SJCRH30 (cell line): ENCODE measurements around the gene RUVBL2. TPM values are rescaled to one million over a fixed set of nuclear protein-coding genes. Genes with fewer than 3 reads are reported as not detected.
A peak's percentile ranks its signal among the peaks of the same experiment; 100 is the strongest.

Source experiments
- DNase-seq, 2 experiments: peaks; one replicate each; pipeline ENCODE4 v3.0.0-alpha.2; 2015 to 2020
- H3K27ac ChIP-seq: fragments of 250-450 bp; sonication (Bioruptor Pico); 2 replicates; pipeline ENCODE4 v1.5.1; 2020; ENCODE audit warnings: mild to moderate bottlenecking, moderate library complexity
- H3K27me3 ChIP-seq: fragments of 250-450 bp; sonication (Bioruptor Pico); 2 replicates; pipeline ENCODE4 v1.5.1; 2020; ENCODE audit warnings: mild to moderate bottlenecking, moderate library complexity
- H3K36me3 ChIP-seq: fragments of 250-450 bp; sonication (Bioruptor Pico); 2 replicates; pipeline ENCODE4 v1.5.1; 2020; ENCODE audit warnings: mild to moderate bottlenecking, moderate library complexity
- H3K4me1 ChIP-seq: fragments of 250-450 bp; sonication (Bioruptor Pico); 2 replicates; pipeline ENCODE4 v1.5.1; 2020; ENCODE audit warnings: mild to moderate bottlenecking, moderate library complexity
- H3K4me3 ChIP-seq: fragments of 250-450 bp; sonication (Bioruptor Pico); 2 replicates; pipeline ENCODE4 v1.5.1; 2020; ENCODE audit warnings: mild to moderate bottlenecking, moderate library complexity
- H3K9me3 ChIP-seq: fragments of 250-450 bp; sonication (Bioruptor Pico); replicated peaks from 2 replicates; pipeline ENCODE4 v1.5.1; 2020; ENCODE audit warnings: mild to moderate bottlenecking, moderate library complexity
- total RNA-seq: library from RNA; depleted of rRNA; stranded (reverse); fragments of >200 nt; shearing (Covaris generic); gene quantifications from 2 replicates; pipeline ENCODE4 v1.2.3, GENCODE V29; 2014

The RUVBL2 gene
- total RNA-seq, 1 experiment from 2014 or later, result 139 TPM

DNA sequence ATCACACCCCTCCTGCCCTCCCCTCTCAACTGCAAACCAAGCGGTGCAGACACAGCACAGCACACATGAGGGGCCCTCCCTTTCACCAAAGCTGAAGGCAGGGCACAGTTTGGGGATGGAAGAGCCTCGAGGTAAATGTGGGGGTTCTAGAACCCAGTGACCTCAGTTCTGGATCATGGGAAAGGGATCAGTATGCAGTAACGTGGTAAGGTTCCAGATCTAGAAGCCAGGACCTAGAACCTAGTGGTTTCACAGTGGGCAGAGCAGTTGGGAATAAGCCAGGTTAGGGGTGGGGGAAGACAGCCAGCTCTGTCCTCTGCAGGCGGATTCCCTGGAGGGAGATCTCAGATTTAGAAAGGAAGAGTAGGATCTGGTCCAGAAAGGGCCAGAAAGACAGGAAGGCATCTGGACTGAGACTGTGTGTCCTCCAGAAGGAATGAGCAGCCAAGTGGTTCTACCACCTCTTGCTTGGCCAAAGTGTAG is 25.5 kb upstream of the RUVBL2 start:
- no peak overlapping the region for H3K4me3 ChIP-seq
- H3K4me1 ChIP-seq, result peaks cover 13% of the 10 kb centered on the region
- peaks cover 51% of the 10 kb centered on the region for H3K36me3 ChIP-seq
- DNase-seq, result no peak
- no peak overlapping the region for H3K27ac ChIP-seq
- H3K9me3 ChIP-seq, result no peaks in the 10 kb centered on the region
- no peaks in the 10 kb centered on the region for H3K27me3 ChIP-seq

DNA sequence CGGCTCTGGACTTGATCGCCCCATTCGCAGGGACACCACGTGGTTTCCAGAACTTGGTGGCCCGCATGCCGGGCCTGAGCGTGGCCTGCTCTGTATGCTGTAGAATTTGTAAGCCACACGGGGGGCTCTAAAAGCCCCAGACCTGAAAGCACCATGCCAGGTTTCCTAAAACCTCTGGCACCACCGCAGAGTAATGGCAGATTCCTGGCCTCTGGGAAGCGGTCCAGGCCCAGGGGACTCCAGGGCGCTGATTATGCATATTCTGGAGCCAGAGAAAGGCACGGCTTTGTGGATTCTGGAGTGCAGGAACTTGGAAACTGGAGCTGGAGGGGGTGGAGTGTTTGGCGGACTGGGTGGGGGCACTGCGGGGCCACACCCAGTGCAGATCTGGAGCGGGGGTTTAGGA is 24.9 kb upstream of the RUVBL2 start:
- H3K36me3 ChIP-seq, result peaks cover 55% of the 10 kb centered on the region
- DNase-seq, result no peak

DNA sequence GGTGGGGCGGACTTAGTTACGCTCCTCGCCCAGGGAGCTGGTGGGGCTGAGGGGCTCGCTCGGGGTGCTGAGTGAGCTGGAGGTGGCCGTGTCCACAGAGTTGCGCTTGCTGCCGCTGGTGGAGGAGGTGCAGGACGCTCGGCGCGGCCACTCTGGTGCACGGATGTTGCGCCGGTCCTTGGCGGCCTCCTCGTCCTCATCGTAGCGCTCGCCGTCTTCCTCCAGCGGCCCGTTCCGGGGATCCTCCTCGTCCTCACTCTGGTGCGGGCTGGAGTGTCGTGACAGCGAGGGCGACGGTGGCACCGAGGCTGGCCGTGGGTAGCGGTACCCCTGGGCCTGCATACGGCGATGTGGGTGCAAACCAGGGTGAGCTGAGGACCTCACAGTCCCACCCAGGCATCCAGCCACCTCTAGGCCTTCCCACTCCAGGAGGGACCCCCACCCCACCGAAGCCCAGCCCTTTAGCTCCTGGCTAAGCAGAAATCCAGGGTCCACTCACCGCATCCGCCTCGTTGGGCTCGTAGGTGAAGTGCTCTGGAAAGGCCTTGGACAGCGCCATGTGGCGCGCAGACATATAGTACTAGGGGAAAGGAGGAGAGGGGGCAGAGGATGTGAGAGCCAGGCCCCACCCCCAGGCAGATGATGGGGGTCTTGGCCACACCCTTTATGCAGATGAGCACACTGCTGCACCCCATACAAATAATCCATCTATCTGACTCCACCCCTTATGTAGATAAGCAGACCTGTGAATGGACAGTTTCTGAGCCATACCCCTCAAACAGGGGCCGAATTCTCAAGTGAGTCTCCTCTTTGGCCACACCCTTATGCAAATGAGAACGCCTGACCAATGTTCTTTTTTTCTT is 24.2 kb upstream of the RUVBL2 start:
- peaks cover 2% of the 10 kb centered on the region for H3K4me1 ChIP-seq
- peaks cover 58% of the 10 kb centered on the region for H3K36me3 ChIP-seq
- peak; percentile 38 to 55 for DNase-seq
- H3K9me3 ChIP-seq, result no peaks in the 10 kb centered on the region
- no peaks in the 10 kb centered on the region for H3K27me3 ChIP-seq
- no peak overlapping the region for H3K4me3 ChIP-seq
- H3K27ac ChIP-seq, result no peak overlapping the region

More for the DNA sequence above, 24.9 kb upstream of the RUVBL2 start:
- Histone ChIP-seq H3K27me3 (no peaks in the 10 kb centered on the region), H3K27ac (no peak overlapping the region), H3K9me3 (no peaks in the 10 kb centered on the region), H3K4me1 (peaks cover 9% of the 10 kb centered on the region), H3K4me3 (no peak overlapping the region)

DNA sequence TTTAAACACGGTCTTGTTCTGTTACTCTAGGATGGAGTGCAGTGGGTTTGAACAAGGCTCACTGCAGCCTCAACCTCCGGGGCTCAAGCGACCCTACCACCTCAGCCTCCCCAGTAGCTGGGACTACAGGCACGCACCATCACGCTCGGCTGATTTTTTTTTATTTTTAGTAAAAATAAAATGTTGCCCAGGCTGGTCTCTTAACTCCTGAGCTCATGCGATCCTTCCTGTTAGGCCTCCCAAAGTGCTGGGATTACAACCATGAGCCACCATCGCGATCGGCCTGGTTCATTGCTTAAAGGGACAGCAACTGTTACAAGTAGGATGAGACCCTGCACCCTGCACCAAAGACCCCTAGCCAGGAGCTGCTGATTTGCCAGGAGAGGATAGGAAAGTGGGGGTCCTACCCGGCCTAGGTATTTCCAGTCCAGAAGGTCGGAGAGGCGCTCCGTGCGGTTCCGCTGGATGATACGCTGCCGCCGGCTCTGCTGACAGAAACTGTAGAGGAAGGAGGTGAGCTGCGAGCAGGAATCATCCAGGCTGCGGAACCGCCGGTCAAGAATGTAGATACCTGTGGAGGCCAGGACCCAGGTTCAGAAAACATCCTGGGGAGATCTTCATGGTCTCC is 23.4 kb upstream of the RUVBL2 start:
- Histone ChIP-seq H3K27ac (no peak overlapping the region), H3K9me3 (no peaks in the 10 kb centered on the region), H3K36me3 (peaks cover 58% of the 10 kb centered on the region), H3K27me3 (no peaks in the 10 kb centered on the region), H3K4me3 (no peak overlapping the region), H3K4me1 (no peaks in the 10 kb centered on the region)
- DNase-seq, result no peak

DNA sequence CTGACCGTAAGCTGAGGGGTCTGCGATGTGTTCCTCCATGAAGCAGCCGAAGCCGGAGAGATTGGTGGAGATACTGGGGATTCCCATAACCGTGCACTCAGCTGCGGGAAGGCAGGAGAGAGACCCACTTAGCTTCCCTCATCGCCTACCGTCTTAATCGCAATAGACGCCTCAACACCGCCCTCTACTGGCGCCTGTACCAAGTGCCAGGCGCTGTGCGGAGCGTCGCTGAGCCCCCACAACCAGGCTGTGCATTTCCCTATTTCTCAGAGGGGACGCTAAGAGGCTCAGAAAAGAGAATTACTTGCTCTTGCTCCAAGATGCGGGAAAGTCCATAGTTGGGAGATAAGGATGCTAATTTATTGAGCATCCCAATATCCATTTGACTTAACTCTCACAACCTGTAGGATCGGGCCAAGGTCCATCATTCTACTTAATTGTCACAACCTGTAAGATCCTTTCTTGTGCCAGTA is 22.7 kb upstream of the RUVBL2 start:
- H3K36me3 ChIP-seq, result peaks cover 59% of the 10 kb centered on the region
- no peak overlapping the region for H3K27ac ChIP-seq
- peak; percentile 35 to 52 for DNase-seq
- no peaks in the 10 kb centered on the region for H3K9me3 ChIP-seq
- no peaks in the 10 kb centered on the region for H3K27me3 ChIP-seq
- no peak overlapping the region for H3K4me3 ChIP-seq
- no peaks in the 10 kb centered on the region for H3K4me1 ChIP-seq

DNA sequence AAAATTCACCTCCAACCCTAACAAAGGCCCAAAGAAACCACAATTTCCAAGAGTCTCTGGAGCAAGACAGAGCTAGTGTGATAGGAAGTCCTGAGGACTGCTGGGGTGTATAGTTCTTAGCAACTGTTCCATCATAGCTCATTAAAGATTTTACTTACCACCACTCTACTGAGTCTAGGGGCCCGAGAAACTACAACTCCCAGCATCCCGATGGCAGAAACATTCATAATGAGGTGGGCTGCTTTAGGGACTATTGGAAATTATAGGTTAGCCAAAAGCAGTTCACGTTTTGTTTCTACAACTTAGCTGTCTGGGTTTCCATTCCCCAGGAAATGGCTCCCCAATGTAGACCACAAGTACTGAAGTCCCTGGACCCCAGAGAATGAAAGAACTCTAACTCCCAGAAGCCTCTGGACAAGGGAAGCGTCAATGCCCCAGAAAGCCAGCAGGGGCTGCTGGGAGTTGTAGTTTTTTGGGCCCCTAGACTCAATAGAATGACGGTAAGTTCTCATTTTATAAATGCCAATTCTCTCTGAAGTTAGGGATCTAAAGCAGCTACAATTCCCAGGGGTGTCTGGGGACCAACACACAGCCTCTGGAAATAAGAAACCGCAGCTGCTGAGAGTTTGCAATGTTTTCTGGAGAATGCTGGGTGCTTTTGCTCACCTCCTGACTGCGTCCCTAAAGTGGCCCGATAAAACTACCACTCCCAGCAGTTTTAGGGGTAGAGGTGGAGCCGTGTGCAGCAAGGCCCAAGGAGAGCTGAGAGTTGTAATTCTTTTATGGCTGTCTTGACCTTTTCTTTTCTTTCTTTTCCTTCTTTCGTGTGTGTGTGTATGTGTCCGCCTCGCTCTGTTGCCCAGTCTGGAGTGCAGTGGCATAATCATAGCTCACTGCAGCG is 17.5 kb upstream of the RUVBL2 start:
- Histone ChIP-seq H3K27ac (no peak overlapping the region), H3K36me3 (peaks cover 26% of the 10 kb centered on the region), H3K4me1 (peaks cover 11% of the 10 kb centered on the region), H3K9me3 (no peaks in the 10 kb centered on the region), H3K27me3 (no peaks in the 10 kb centered on the region), H3K4me3 (no peak overlapping the region)
- peak; percentile 36 to 65 for DNase-seq

DNA sequence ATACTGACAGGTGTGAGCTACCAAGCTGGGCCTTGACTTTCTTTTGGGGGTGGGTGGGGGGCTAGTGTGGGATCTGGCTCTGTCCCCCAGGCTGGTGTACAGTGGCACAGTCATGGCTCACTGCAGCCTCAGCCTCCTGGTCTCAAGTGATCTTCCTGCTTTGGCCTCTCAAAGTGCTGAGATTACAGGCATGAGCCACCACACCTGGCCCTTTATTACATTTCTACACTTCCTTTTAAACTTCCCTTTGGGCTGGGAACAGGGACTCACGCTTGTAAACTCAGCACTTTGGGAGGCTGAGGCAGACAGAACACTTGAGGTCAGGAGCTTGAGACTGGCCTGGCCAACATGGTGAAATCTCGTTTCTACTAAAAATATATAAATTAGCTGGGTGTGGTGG is 16.6 kb upstream of the RUVBL2 start:
- Histone ChIP-seq H3K27me3 (no peaks in the 10 kb centered on the region), H3K36me3 (peaks cover 26% of the 10 kb centered on the region), H3K4me3 (no peak overlapping the region), H3K9me3 (no peaks in the 10 kb centered on the region), H3K4me1 (peaks cover 11% of the 10 kb centered on the region), H3K27ac (no peak overlapping the region)
- DNase-seq, result no peak

DNA sequence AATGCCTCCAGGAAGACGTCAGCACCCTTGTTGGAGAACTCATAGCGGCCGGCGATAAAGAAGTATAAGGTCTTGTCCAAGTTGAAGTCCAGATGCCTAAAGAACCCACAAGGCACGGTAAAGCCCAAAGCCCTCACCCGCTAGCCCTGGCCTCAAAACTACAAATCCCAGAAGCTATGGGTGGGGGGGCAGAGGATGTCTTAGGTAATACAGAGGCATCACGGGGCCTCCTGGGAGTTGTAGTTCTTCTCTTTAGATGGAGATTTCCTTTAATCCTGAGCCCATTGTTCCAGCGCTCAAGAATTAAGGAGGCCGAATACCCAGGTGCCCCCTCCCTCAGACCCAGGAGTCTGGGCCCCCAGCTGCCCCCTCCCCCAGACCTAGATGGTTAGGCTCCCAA is 11.4 kb upstream of the RUVBL2 start:
- H3K4me1 ChIP-seq, result peaks cover 11% of the 10 kb centered on the region
- no peak overlapping the region for H3K27ac ChIP-seq
- H3K36me3 ChIP-seq, result peaks cover 40% of the 10 kb centered on the region
- no peaks in the 10 kb centered on the region for H3K27me3 ChIP-seq
- no peak overlapping the region for H3K4me3 ChIP-seq
- DNase-seq, result no peak
- no peaks in the 10 kb centered on the region for H3K9me3 ChIP-seq

DNA sequence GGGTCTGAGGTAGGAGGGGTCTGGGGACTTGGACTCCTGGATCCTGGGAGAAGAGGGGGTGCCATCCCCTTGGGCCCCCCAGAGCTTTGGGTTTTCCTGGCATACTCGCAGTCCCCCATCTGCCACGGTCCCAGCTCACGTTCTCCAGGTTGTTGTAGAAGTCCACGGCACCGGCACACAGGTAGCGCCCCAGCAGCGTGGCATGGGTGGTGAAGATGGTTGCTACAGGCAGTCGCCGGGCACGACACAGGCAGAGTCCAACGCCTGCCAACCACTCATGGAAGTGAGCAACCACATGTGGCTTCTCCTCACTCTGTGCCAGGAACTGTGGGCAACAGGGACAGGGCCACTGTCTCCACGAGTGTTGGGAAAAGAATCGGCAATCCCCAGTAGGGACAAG is 8.0 kb upstream of the RUVBL2 start:
- Histone ChIP-seq H3K9me3 (no peaks in the 10 kb centered on the region), H3K27me3 (no peaks in the 10 kb centered on the region), H3K27ac (no peak overlapping the region), H3K36me3 (peaks cover 47% of the 10 kb centered on the region), H3K4me3 (no peak overlapping the region), H3K4me1 (peaks cover 12% of the 10 kb centered on the region)
- DNase-seq, result no peak

DNA sequence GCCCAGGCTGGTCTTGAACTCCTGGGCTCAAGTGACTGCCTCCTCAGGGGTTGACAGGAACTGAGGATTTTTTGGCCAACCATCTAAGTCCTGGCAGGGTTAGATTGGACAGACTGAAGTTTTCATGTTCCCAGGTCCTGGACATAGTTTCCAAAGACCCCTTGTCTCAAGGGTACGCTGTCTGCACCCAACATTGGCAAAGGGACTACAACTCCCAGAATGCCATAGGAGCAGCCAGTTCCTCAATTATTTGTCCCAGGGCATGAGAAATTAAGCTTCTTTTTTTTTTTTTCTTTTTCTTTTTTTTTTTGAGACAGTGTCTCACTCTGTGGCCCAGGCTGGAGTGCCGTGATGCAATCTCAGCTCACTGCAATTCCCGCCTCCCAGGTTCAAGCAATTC is 7.5 kb upstream of the RUVBL2 start:
- DNase-seq, result no peak
- no peaks in the 10 kb centered on the region for H3K9me3 ChIP-seq
- H3K36me3 ChIP-seq, result peaks cover 47% of the 10 kb centered on the region
- H3K4me1 ChIP-seq, result peaks cover 12% of the 10 kb centered on the region
- H3K4me3 ChIP-seq, result no peak overlapping the region
- H3K27ac ChIP-seq, result no peak overlapping the region
- no peaks in the 10 kb centered on the region for H3K27me3 ChIP-seq

DNA sequence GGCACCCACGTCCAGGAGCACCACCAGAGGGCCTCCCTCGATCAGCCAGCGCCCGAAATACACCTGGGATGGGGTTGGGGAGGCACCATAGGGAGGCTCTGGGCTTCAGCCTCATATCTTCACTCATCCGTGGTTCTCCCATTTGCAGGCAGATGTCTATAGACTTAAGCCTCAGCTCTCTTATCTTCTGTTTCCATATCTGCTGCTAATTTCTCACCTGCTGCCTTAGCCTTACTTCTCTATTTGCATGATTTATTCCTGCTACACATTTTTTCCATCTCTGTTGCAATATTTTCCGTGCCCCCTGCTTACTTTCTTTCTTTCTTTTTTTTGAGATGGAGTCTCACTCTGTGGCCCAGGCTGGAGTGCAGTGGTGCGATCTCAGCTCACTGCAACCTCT is 6.4 kb upstream of the RUVBL2 start:
- Histone ChIP-seq H3K4me3 (no peak overlapping the region), H3K27me3 (no peaks in the 10 kb centered on the region), H3K36me3 (peaks cover 45% of the 10 kb centered on the region), H3K9me3 (no peaks in the 10 kb centered on the region), H3K27ac (no peak overlapping the region), H3K4me1 (peaks cover 12% of the 10 kb centered on the region)
- no peak for DNase-seq

DNA sequence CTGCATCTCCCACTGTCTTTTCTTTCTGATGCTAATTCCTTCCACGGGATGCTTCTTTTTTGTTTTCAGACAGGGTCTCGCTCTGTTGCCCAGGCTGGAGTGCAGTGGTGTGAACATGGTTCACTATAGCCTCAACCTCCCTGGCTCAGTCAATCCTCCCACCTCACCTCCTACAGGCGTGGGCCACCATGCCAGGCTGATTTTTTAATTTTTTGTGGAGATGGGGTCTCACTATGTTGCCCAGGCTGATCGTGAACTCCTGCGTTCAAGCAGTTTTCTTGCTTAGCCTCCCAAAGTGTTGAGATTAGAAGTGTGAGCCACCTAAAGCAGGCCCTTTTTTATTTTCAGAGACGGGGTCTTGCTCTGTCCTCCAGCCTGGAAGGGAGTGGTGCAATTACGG is 5.4 kb upstream of the RUVBL2 start:
- H3K9me3 ChIP-seq, result no peaks in the 10 kb centered on the region
- H3K36me3 ChIP-seq, result peaks cover 42% of the 10 kb centered on the region
- no peak overlapping the region for H3K27ac ChIP-seq
- peaks cover 12% of the 10 kb centered on the region for H3K4me1 ChIP-seq
- H3K4me3 ChIP-seq, result no peak overlapping the region
- DNase-seq, result no peak
- H3K27me3 ChIP-seq, result no peaks in the 10 kb centered on the region

DNA sequence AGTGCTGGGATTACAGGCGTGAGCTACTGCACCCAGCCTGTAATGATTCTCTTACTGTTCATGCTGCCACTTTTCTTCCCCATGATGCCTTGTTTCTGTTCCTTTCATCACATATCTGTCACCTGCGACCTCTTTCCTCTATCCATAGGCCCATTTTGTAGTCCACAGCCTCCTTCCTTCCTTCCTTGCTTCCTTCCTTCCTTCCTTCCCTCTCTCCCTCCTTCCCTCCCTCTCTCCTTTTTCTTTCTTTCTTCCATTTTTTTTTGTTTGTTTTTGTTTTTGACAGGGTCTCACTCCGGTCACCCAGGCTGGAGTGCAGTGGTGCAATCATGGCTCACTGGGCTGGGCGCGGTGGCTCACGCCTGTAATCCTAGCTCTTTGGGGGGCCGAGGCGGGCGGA is 4.8 kb upstream of the RUVBL2 start:
- Histone ChIP-seq H3K4me3 (no peak overlapping the region), H3K27me3 (no peaks in the 10 kb centered on the region), H3K4me1 (peaks cover 12% of the 10 kb centered on the region), H3K9me3 (no peaks in the 10 kb centered on the region), H3K27ac (no peak overlapping the region), H3K36me3 (peaks cover 36% of the 10 kb centered on the region)
- DNase-seq, result no peak

DNA sequence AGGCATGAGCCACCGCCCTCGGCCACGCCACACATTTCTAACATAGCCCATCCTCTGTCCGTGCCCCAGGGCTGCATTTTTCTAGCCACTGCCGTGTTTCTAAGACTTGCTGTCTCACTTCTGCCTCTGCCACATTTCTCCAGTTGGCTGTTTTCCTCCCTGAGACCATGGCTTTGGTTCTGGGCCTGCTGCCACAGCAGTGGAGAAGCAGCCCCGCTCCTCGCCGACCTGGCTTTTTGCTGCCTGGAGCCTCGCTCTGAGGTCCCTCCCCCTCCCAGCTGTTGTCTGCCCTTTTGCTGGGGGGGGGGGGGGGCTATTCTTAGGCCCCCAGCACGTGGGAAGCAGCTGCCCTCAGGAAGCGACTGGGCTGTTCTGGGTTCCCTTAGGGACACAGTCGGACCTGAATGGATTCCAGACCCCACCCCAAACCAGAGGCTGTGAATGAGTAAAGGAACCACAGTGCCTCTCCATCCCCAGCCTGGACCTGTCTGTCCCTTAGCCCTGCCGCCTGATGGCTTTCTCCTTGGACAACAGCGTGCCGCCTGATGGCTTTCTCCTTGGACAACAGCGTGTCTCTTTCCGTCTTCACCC is 3.9 kb upstream of the RUVBL2 start:
- Histone ChIP-seq H3K9me3 (no peaks in the 10 kb centered on the region), H3K36me3 (peaks cover 28% of the 10 kb centered on the region), H3K27me3 (no peaks in the 10 kb centered on the region), H3K4me1 (peaks cover 12% of the 10 kb centered on the region), H3K4me3 (no peak overlapping the region), H3K27ac (peak overlapping the region; percentile 69)
- DNase-seq, result peak; percentile 80 to 81
